Activated CD4-positive, alpha-beta T cell treated with anti-CD3 and anti-CD28 coated beads for 1 hour (primary cell): ENCODE results near the gene CPA2.

Experiments
- DNase-seq: peaks from one replicate; pipeline ENCODE4 v3.0.0-alpha.2; 2020

Gene CPA2

GRCh38 chr7:130281260-130281659 lies 14.6 kb downstream of the CPA2 start:
- DNase-seq, result no peak

GRCh38 chr7:130286881-130287280 lies 20.2 kb downstream of the CPA2 start:
- DNase-seq, result no peak

GRCh38 chr7:130288168-130288567 lies 21.5 kb downstream of the CPA2 start:
- DNase-seq, result no peak

DNA sequence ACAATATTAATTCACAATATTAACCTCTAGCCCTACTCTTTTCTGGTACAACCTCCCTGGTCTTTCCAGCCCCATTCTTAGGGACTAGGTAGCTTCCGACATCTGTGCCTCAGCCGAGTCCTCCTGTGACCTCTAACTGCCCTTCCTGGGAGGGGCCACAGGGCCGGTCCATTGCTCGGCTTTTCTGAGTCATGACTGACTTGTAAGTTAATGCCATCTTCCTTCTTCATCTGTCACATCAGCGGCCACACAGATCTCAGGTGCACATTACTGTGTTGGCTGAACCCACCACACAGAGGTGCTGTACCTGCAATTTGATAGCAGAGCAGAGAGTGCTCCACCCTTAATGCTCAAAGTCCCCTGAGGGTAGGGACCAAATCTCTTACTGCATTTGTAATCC lies 22.2 kb downstream of the CPA2 start:
- DNase-seq, result no peak

DNA sequence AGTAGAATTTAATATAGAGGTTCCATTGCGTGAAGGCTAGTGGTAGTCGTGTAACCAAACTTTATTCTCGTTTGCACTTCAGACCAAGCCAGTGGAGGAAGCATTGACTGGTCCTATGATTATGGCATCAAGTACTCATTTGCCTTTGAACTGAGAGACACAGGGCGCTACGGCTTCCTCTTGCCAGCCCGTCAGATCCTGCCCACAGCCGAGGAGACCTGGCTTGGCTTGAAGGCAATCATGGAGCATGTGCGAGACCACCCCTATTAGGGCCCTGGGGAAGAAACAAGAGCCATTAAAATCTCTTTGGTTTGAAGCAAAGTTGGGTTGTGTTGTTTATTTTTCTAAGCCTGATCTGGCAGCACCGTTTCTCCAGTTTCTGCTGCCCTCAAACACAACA lies 22.8 kb downstream of the CPA2 start:
- no peak for DNase-seq

DNA sequence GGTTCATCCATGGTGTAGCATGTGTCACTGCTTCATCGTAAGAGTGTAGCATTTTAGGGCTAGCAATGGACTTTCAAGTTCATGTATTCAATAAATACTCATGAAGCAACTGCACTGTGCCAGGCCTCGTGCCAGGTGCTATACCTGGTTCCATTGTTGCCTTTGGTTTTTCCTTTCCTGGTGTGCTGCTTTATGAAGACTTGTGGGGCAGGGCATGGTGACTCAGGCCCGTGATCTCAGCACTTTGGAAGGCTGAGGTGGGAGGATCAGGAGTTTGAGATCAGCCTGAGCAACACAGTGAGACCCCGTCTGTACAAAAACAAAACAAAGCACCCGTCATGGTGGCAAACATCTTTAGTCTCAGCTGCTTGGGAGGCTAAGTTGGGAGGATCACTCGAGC lies 24.1 kb downstream of the CPA2 start:
- no peak for DNase-seq

- DNase-seq, result no peak
Observed at GRCh38 chr7:130292682-130293257, 26.1 kb downstream of the CPA2 start, which contains the start of gene CPA4. Gene CPA4, plus strand, starts transcription at chr7:130293161. Its CDS starts 20 bp downstream, at chr7:130293181.

- no peak for DNase-seq
Observed at GRCh38 chr7:130293521-130293920, 26.9 kb downstream of the CPA2 start.

DNA sequence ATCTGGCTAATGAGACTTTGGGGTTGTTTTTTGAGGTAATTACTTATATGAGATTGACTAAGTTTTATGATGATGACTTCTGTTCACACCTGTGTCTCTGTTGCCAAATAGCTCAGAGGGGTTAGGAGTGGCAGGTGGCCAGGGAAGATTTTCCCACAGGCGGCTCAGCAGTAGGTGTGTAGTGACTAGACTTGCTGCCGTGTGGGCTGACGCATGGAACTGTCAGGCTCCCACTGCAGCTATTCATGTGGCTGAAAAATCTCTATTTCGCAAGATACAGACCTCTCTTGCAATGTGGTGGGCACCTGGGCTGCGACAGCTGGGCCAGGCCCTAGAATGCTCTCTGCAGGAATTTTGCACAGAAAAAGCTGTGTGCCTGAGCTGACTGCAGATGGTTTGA lies 27.7 kb downstream of the CPA2 start:
- no peak for DNase-seq

DNA sequence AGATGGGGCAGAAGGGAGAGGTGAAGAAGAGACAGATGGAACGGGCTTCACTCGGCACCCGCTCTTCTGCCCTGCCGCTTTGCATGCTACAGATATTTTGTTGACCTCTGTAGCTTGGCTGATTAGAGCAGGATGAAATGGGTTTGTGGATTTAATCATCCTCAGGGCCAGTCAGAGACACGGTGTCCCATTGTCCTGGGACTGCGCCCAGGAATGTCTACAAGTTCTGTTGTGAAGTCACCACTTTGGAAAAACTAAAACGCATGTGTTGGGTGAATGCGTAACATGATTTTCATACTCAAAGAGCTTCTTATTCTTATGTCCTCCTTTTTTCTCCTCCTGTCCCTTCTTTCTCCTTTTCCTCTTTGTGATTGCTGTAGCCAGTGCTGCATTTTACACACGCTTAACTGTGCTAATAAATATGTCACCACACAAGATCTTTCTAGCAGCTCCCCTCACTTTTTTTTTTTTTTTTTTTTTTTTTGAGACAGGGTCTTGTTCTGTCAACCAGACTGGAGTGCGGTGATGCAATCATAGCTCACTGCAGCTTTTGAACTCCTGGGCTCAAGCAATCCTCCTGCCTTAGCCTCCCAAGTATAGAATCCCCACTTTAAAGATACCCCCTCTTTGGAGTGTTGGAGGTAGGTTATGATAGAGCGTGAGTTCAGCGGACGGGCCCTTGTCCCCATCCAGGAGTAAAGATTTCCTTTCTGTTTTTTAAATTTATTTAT lies 29.7 kb downstream of the CPA2 start:
- DNase-seq, result no peak

GRCh38 chr7:130297628-130298543 lies 31.2 kb downstream of the CPA2 start:
- DNase-seq, result no peak

GRCh38 chr7:130298544-130299326 lies 32.1 kb downstream of the CPA2 start:
- no peak for DNase-seq

- DNase-seq, result no peak
Observed at GRCh38 chr7:130299866-130300265, 33.2 kb downstream of the CPA2 start.

DNA sequence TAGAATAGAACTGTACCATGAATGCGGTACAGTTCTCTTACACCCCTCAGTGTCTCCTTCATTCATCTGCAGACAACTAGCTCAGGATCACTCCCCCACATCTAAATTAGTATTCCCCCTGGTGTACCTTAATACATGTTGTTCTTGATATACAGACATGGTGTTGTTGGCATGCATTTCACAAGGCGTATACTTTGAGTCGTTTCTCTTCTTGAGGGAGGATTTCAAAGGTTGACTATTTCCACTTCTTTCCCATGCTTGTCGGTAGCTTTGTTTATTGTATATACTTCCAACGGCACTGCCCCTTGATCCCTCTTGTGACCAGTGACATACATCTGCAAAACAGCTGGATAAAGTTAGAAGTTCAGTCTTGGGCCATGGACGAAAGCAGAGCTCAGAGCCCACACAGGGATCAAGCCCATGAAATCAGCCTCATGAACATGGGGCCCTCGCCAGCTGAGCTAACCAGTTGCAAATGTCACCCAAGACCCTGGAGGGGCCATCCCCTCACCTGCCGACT lies 34.9 kb downstream of the CPA2 start:
- no peak for DNase-seq

DNA sequence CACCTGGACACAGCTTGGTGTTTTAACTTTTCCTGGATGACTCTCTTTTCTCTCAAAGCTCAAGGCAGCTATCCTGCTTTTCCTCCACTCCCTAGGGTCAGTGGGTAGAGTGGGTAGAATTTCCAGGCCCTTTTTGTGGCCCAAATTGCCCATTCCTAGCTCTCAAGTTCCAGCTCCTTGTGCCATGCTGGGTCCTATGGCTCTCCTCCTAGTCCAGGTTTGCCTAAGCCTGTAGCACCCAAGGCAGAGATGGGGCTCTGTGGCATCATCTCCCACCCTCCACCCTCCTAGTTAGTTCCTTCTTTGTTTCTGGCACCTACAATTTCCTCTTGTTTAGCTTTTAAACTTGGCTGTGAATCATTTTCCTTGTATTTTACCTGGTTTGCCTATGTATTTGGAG lies 36.0 kb downstream of the CPA2 start:
- DNase-seq, result no peak

- DNase-seq, result no peak
Observed at GRCh38 chr7:130303127-130303526, 36.5 kb downstream of the CPA2 start.

GRCh38 chr7:130303551-130303950 lies 36.9 kb downstream of the CPA2 start:
- DNase-seq, result no peak

DNA sequence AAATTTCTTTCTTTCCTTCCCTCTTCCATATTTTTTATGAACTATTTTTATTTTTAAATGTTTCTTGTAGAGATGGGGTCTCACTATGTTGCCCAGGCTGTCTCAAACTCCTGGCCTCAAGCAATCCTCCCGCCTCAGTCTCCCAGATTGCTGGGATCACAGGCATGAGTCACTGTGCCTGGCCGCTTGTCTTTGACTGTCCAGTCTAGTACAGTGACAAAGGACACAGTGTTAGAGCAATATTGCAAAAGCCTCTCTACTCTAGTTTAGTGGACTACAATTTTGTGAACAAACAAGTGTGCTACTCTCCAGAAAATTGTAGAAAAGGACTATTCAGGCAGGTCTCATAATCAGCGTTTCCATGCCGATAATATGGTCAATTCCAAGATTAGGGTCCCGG lies 37.3 kb downstream of the CPA2 start:
- no peak for DNase-seq

DNA sequence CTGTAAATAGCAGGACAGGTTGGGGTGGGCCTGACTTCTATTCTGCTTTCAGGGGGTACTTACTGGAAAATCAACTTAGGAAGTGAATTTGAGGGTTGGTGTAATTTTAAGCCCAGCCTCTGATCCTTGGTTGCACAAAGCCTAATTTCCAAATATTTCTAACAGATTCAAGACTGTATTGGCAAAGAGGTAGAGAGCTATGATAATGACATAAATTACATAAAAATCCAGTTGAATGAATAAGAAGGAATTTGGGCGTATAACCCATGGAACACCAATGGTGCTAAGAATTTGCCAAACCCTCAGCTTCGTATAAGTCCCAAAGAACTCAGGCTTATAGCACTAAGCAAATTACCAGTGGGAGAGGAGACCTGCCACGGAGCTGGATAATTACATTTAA lies 38.2 kb downstream of the CPA2 start:
- no peak for DNase-seq

DNA sequence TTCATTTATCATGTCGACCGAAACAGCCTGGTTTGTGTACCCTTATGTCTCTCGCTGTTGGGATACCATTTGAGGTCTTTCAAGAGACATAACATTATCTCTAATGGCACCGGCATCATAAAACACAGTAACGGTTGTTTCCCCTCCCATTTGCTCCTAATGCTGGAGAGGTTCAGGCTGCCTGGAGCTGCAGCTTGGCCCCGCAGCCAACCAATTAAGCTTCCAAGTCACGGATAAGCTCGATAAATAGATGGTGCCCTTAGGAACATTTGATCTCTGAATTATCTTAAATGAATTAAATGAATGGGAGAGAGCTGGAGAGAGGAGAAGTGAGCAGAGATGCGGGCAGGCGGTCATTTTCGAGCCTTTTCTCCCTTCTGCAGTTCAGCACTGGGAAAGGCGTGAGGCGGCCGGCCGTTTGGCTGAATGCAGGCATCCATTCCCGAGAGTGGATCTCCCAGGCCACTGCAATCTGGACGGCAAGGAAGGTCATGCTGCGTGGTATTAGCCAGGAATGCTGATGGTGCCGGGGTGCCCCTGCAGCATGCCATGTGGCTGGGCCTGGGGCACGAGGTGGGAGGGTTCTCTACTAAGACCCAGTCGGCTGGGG lies 38.9 kb downstream of the CPA2 start:
- no peak for DNase-seq

DNA sequence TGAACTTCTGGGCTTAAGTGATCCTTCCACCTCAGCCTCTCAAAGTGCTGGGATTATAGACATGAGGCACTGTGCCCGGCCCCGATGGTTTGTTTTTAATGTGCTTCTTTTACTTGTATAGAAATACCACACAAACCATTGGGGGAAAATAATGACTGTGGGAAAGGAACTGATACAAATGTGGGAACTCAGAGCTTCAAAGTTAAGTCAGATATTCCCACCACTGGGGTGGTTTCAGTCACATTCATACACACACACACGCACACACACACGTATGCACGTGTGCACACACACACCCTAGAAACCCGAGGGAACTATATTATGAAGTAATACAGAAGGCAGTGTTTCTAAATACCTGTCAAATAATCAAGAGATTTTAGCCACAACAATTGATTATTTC lies 43.3 kb downstream of the CPA2 start:
- no peak for DNase-seq

DNA sequence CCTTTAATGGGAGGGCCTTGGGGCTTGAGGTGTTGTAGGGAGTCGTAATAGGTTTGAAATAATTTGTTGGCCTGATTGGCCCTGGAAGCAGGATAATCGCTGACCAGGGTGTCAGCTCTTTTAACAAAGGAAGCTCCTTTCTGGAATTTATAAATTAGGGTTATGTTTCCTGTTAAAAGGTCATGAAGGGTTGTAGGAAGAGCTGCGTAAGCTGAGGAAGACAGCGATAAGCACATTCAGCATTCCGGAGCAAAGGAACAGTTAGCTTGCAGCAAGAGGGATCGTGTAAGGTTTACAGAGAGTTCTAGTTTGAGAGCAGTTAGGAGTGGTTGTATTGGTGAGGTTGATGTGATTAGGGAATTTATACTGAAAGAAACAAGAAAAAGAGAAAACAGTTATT lies 47.6 kb downstream of the CPA2 start:
- DNase-seq, result no peak
